NT2/D1 (cell line): ENCODE results near the gene LARGE2.

Source experiments
- SUZ12 ChIP-seq: IDR thresholded peaks from 2 replicates; pipeline ENCODE4 v1.6.1; 2011; ENCODE audit not compliant: insufficient read length, insufficient read depth; ENCODE audit errors: extremely low read depth
- YY1 ChIP-seq: IDR thresholded peaks from 2 replicates; pipeline ENCODE4 v1.6.1; 2011; ENCODE audit not compliant: insufficient read length, insufficient read depth
- ZNF274 ChIP-seq: IDR thresholded peaks from 2 replicates; pipeline ENCODE4 v1.6.1; 2011; ENCODE audit warnings: mild to moderate bottlenecking, low read depth, low read length

GRCh38 chr11:45889966-45890365 is 32.5 kb upstream of the LARGE2 start:
- TF ChIP-seq ZNF274 (no peak), YY1 (no peak), SUZ12 (no peak)
